HG03442 (cell line): ENCODE results near the gene UPK3BL1.
"Not testable (repeated sequence)": the region's sequence is repeated elsewhere in the genome, so short reads cannot be mapped to it uniquely, and the experiment has no call there.

Experiments
- ATAC-seq: cut with Tn5 transposase; IDR thresholded peaks from one replicate; pipeline ENCODE4 v1.9.1; 2021; ENCODE audit warnings: mild to moderate bottlenecking, moderate library complexity; ENCODE audit not compliant: unreplicated experiment

UPK3BL1 gene

GRCh38 chr7:102589857-102590256 lies 52.7 kb downstream of the UPK3BL1 start:
- ATAC-seq = not testable (repeated sequence)
